Colonic mucosa (tissue), 4 donors: ENCODE measurements around the gene CACYBP. TPM values are rescaled to one million over a fixed set of nuclear protein-coding genes. Genes with fewer than 3 reads are reported as not detected.

Source experiments
- DNase-seq: peaks from one replicate; pipeline ENCODE4 v3.0.0-alpha.2; 2020
- H3K27ac ChIP-seq: fragments of 200-600 bp; one replicate; pipeline ENCODE4 v1.8.0; 2021
- H3K27me3 ChIP-seq: fragments of 200-600 bp; one replicate; pipeline ENCODE4 v1.8.0; 2021
- H3K36me3 ChIP-seq: fragments of 200-600 bp; one replicate; pipeline ENCODE4 v1.8.0; 2021
- H3K4me1 ChIP-seq: fragments of 200-600 bp; one replicate; pipeline ENCODE4 v1.8.0; 2021; ENCODE audit warnings: mild to moderate bottlenecking
- H3K4me3 ChIP-seq: fragments of 200-600 bp; one replicate; pipeline ENCODE4 v1.8.0; 2021
- H3K9ac ChIP-seq, 2 donors: one replicate each; pipeline ENCODE4 v1.7.0; 2013; ENCODE audit warnings: control low read depth in 2 of 2, low read depth in 2 of 2, low read length in 2 of 2
- H3K9me3 ChIP-seq: fragments of 200-600 bp; one replicate; pipeline ENCODE4 v1.8.0; 2021
- CTCF ChIP-seq: fragments of 200-600 bp; IDR thresholded peaks from one replicate; pipeline ENCODE4 v1.8.0; 2022; ENCODE audit warnings: antibody characterized with exemption, mild to moderate bottlenecking
- intact Hi-C: fragments of 100-400 bp; cut with DNase I; formaldehyde crosslinking; loops from one replicate; pipeline ENCODE4 v1.14.1; 2022
- total RNA-seq, 2 donors: library from RNA; stranded (reverse); fragmentation: NEBNext Ultra II Directional in 1 of 2; extraction: Animal tissue kit (Norgen Biotek cat#: 25700) in 1 of 2; gene quantifications; one replicate each; pipeline ENCODE4 v1.2.1, GENCODE V29; 2021
- donor health status: healthy.
- donor health status: DM: no; HTN: no; CAD: no.
- donor health status: DM: no; HTN: no; CAD: no.

Gene CACYBP
- total RNA-seq, 2 donors from 2014 or later, result 66.9 to 182 TPM

DNA sequence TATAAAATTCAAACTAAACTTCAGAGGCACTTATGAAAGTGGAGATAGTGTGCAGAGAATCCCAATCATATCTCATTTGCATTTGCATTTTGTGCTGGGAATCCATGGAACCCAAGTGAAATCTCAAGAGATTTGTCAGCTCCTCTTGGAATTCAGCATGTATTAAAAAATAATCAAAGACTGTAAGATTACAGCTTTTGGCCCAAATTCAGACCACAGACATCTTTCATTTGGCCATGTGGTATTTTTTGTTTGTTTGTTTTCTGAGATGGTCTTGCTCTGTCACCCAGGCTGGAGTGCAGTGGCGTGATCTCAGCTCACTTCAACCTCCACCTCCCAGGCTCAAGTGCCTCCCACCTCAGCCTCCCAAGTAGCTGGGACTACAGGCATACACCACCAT, 3.8 kb upstream of the CACYBP start:
- Histone ChIP-seq H3K27me3 (no peaks in the 10 kb centered on the region), H3K4me3 (no peak overlapping the region), H3K4me1 (no peaks in the 10 kb centered on the region), H3K36me3 (no peaks in the 10 kb centered on the region), H3K27ac (no peak overlapping the region), H3K9ac (no peak overlapping the region), H3K9me3 (no peaks in the 10 kb centered on the region)
- TF ChIP-seq CTCF, result no peak
- no peak for DNase-seq
- intact Hi-C loops, result no loop called here

DNA sequence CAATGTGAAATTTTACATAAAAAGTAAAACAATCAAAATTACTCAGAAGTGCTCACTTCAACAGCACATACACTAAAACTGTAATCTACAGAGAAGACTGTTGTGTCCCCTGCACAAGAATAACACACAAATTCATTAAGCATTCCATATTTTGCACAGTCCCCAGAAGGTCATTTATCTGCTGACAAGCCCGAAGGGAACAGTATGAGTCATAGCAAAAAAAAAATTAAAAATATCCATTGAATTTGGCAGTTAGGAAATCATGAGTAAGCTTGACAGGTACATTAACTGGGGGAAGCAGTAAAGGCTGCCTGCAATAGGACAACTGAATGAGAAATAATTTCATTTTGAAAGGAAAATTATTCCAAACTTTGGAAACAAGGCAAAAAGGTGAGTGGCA, 3.3 kb upstream of the CACYBP start:
- H3K27ac ChIP-seq, result no peak overlapping the region
- H3K9ac ChIP-seq, result no peak overlapping the region
- no peak for TF ChIP-seq CTCF
- intact Hi-C loops, result no loop called here
- no peaks in the 10 kb centered on the region for H3K9me3 ChIP-seq
- no peaks in the 10 kb centered on the region for H3K4me1 ChIP-seq
- no peaks in the 10 kb centered on the region for H3K36me3 ChIP-seq
- no peak overlapping the region for H3K4me3 ChIP-seq
- DNase-seq, result no peak
- no peaks in the 10 kb centered on the region for H3K27me3 ChIP-seq

GRCh38 chr1:174997041-174997440, 2.7 kb upstream of the CACYBP start:
- intact Hi-C loops, result no loop called here
- DNase-seq, result no peak

GRCh38 chr1:174998569-174999215, 1.1 kb upstream of the CACYBP start:
- TF ChIP-seq CTCF, result peak; percentile 73
- Histone ChIP-seq H3K9me3 (no peaks in the 10 kb centered on the region), H3K27ac (peak overlapping the region; percentile 96), H3K4me3 (peak overlapping the region; percentile 80), H3K27me3 (no peaks in the 10 kb centered on the region), H3K9ac (peak overlapping the region; percentile 69 to 71), H3K4me1 (no peaks in the 10 kb centered on the region), H3K36me3 (no peaks in the 10 kb centered on the region)
- intact Hi-C loops, result no loop called here
- peak; percentile 51 for DNase-seq

More at GRCh38 chr1:174997041-174997440, 2.7 kb upstream of the CACYBP start:
- TF ChIP-seq CTCF, result no peak
- H3K4me1 ChIP-seq, result no peaks in the 10 kb centered on the region
- H3K9ac ChIP-seq, result peak overlapping the region in 1 of 2 donors; percentile 9
- no peaks in the 10 kb centered on the region for H3K36me3 ChIP-seq
- no peak overlapping the region for H3K4me3 ChIP-seq
- H3K27me3 ChIP-seq, result no peaks in the 10 kb centered on the region
- H3K9me3 ChIP-seq, result no peaks in the 10 kb centered on the region
- no peak overlapping the region for H3K27ac ChIP-seq

- no peak for TF ChIP-seq CTCF
- no peaks in the 10 kb centered on the region for H3K4me1 ChIP-seq
These were observed 371 bp upstream of the CACYBP start for GRCh38 chr1:174999216-174999935.

More at GRCh38 chr1:174999216-174999935, 371 bp upstream of the CACYBP start:
- Histone ChIP-seq H3K9me3 (no peaks in the 10 kb centered on the region), H3K9ac (peak overlapping the region; percentile 69 to 71), H3K36me3 (no peaks in the 10 kb centered on the region), H3K4me3 (peak overlapping the region; percentile 80), H3K27me3 (no peaks in the 10 kb centered on the region), H3K27ac (peak overlapping the region; percentile 96)
- peak; percentile 99 for DNase-seq
- intact Hi-C loops, result no loop called here
